WTC11 (cell line): Measurements from ENCODE around the gene DPPA5. TPM values are rescaled to one million over a fixed set of nuclear protein-coding genes. Genes with fewer than 3 reads are reported as not detected.

Experiments
- ATAC-seq: fragments of 200-7000 bp; cut with Tn5 transposase; 2 replicates; pipeline ENCODE4 v1.10.0; 2021; ENCODE audit warnings: mild to moderate bottlenecking, moderate library complexity
- CTCF ChIA-PET: fragments of 300-600 bp; sonication (Branson Sonifier 250); formaldehyde crosslinking; loops from one replicate; lab custom pipeline; 2021; ENCODE audit warnings: antibody characterized with exemption; lab: Charles Lee
- POLR2A ChIA-PET: fragments of 350-600 bp; sonication (Branson Sonifier 250); formaldehyde crosslinking; loops from one replicate; lab custom pipeline; 2021; ENCODE audit warnings: antibody characterized with exemption; lab: Charles Lee
- DNase-seq: peaks from one replicate; pipeline ENCODE4 v3.0.0; 2021; ENCODE audit warnings: low spot score
- H3K27ac Mint-ChIP-seq: 2 replicates; pipeline ENCODE4 v1.8.0; 2021; ENCODE audit warnings: mixed read lengths
- H3K27me3 Mint-ChIP-seq: 2 replicates; pipeline ENCODE4 v1.8.0; 2021; ENCODE audit warnings: low read depth, mild to moderate bottlenecking, moderate library complexity, mixed read lengths
- H3K36me3 Mint-ChIP-seq: 2 replicates; pipeline ENCODE4 v1.8.0; 2021; ENCODE audit warnings: mixed read lengths
- H3K4me1 Mint-ChIP-seq: 2 replicates; pipeline ENCODE4 v1.8.0; 2022; ENCODE audit warnings: mixed read lengths
- H3K4me3 Mint-ChIP-seq: 2 replicates; pipeline ENCODE4 v1.8.0; 2021; ENCODE audit warnings: mild to moderate bottlenecking, moderate library complexity, mixed read lengths
- H3K9me3 Mint-ChIP-seq: 2 replicates; pipeline ENCODE4 v1.8.0; 2021; ENCODE audit warnings: mixed read lengths
- EMX1 ChIP-seq: fragments of 250-450 bp; sonication (Bioruptor Pico); IDR thresholded peaks from 2 replicates; pipeline ENCODE4 v1.8.0; 2021; ENCODE audit warnings: mild to moderate bottlenecking
- GABPB1 ChIP-seq: sonication (generic); formaldehyde crosslinking; IDR thresholded peaks from 2 replicates; pipeline ENCODE4 v1.8.1; 2023; ENCODE audit warnings: mild to moderate bottlenecking, missing genetic modification reagents
- GRHL2 ChIP-seq: fragments of 250-450 bp; sonication (Bioruptor Pico); IDR thresholded peaks from 2 replicates; pipeline ENCODE4 v1.8.0; 2022; ENCODE audit warnings: mild to moderate bottlenecking, moderate library complexity; ENCODE audit not compliant: insufficient replicate concordance, severe bottlenecking
- HMGXB4 ChIP-seq: sonication (generic); formaldehyde crosslinking; IDR thresholded peaks from 2 replicates; pipeline ENCODE4 v1.8.1; 2023; ENCODE audit warnings: mild to moderate bottlenecking, moderate library complexity, missing genetic modification reagents
- IRF2 ChIP-seq: sonication (generic); formaldehyde crosslinking; IDR thresholded peaks from 2 replicates; pipeline ENCODE4 v1.8.0; 2022; ENCODE audit warnings: low read depth, missing genetic modification reagents, borderline replicate concordance
- JAZF1 ChIP-seq: fragments of 250-450 bp; sonication (Bioruptor Pico); IDR thresholded peaks from 2 replicates; pipeline ENCODE4 v1.9.0; 2021; ENCODE audit warnings: moderate library complexity, mild to moderate bottlenecking, inconsistent platforms
- JUN ChIP-seq: sonication (generic); formaldehyde crosslinking; IDR thresholded peaks from 2 replicates; pipeline ENCODE4 v1.8.0; 2023; ENCODE audit warnings: mild to moderate bottlenecking, missing genetic modification reagents
- KAT7 ChIP-seq: sonication (generic); formaldehyde crosslinking; IDR thresholded peaks from 2 replicates; pipeline ENCODE4 v1.8.1; 2023; ENCODE audit warnings: missing genetic modification reagents, mild to moderate bottlenecking, borderline replicate concordance
- MXD4 ChIP-seq: fragments of 250-450 bp; sonication (Bioruptor Pico); IDR thresholded peaks from 2 replicates; pipeline ENCODE4 v1.8.0; 2021; ENCODE audit warnings: mild to moderate bottlenecking, moderate library complexity, borderline replicate concordance
- NFATC4 ChIP-seq: fragments of 250-450 bp; sonication (Bioruptor Pico); IDR thresholded peaks from 2 replicates; pipeline ENCODE4 v1.9.0; 2021; ENCODE audit warnings: mild to moderate bottlenecking
- NR2C2 ChIP-seq: sonication (generic); formaldehyde crosslinking; IDR thresholded peaks from 2 replicates; pipeline ENCODE4 v1.8.0; 2022; ENCODE audit warnings: mild to moderate bottlenecking, missing genetic modification reagents
- RELA ChIP-seq: sonication (generic); formaldehyde crosslinking; IDR thresholded peaks from 2 replicates; pipeline ENCODE4 v1.8.1; 2022; ENCODE audit warnings: missing genetic modification reagents, mild to moderate bottlenecking, borderline replicate concordance
- RORB ChIP-seq: fragments of 250-450 bp; sonication (Bioruptor Pico); IDR thresholded peaks from 2 replicates; pipeline ENCODE4 v1.9.0; 2021; ENCODE audit warnings: mild to moderate bottlenecking
- SMAD4 ChIP-seq: sonication (generic); formaldehyde crosslinking; IDR thresholded peaks from 2 replicates; pipeline ENCODE4 v1.8.0; 2022; ENCODE audit warnings: mild to moderate bottlenecking, missing genetic modification reagents
- SOX15 ChIP-seq: fragments of 250-450 bp; sonication (Bioruptor Pico); IDR thresholded peaks from 2 replicates; pipeline ENCODE4 v1.9.0; 2021; ENCODE audit warnings: mild to moderate bottlenecking
- ZNF219 ChIP-seq: sonication (generic); formaldehyde crosslinking; IDR thresholded peaks from 2 replicates; pipeline ENCODE4 v1.8.0; 2023; ENCODE audit warnings: missing genetic modification reagents, mild to moderate bottlenecking, borderline replicate concordance
- ZNF317 ChIP-seq: sonication (generic); formaldehyde crosslinking; IDR thresholded peaks from 2 replicates; pipeline ENCODE4 v1.8.1; 2023; ENCODE audit warnings: low read depth, mild to moderate bottlenecking, moderate library complexity, missing genetic modification reagents, borderline replicate concordance
- ZNF396 ChIP-seq: fragments of 250-450 bp; sonication (Bioruptor Pico); IDR thresholded peaks from 2 replicates; pipeline ENCODE4 v1.8.0; 2021; ENCODE audit warnings: mild to moderate bottlenecking, moderate library complexity, borderline replicate concordance
- ZNF416 ChIP-seq: fragments of 250-450 bp; sonication (Bioruptor Pico); IDR thresholded peaks from 2 replicates; pipeline ENCODE4 v1.9.0; 2021; ENCODE audit warnings: mild to moderate bottlenecking, inconsistent platforms
- ZNF423 ChIP-seq: fragments of 250-450 bp; sonication (Bioruptor Pico); IDR thresholded peaks from 2 replicates; pipeline ENCODE4 v2.1.2; 2022; ENCODE audit warnings: mild to moderate bottlenecking, moderate library complexity
- ZNF532 ChIP-seq: fragments of 250-450 bp; sonication (Bioruptor Pico); IDR thresholded peaks from 2 replicates; pipeline ENCODE4 v1.9.0; 2021; ENCODE audit warnings: mild to moderate bottlenecking, borderline replicate concordance
- ZNF671 ChIP-seq: fragments of 250-450 bp; sonication (Bioruptor Pico); IDR thresholded peaks from 2 replicates; pipeline ENCODE4 v1.8.0; 2021; ENCODE audit warnings: mild to moderate bottlenecking
- total RNA-seq: library from RNA; stranded (reverse); gene quantifications from 3 replicates; pipeline ENCODE4 v1.2.3, GENCODE V29; 2021
- TF ChIP-seq, protein P1 (sequence below): sonication (generic); formaldehyde crosslinking; IDR thresholded peaks from 2 replicates; pipeline ENCODE4 v1.8.0; 2022; ENCODE audit warnings: mild to moderate bottlenecking, missing genetic modification reagents
- TF ChIP-seq, protein P2 (sequence below): sonication (generic); formaldehyde crosslinking; IDR thresholded peaks from 2 replicates; pipeline ENCODE4 v1.8.1; 2022; ENCODE audit warnings: mild to moderate bottlenecking, moderate library complexity, missing genetic modification reagents
- TF ChIP-seq, protein P3 (sequence below): sonication (generic); formaldehyde crosslinking; conservative IDR thresholded peaks from 2 replicates; pipeline ENCODE4 v1.8.1; 2023; ENCODE audit warnings: mild to moderate bottlenecking, low read depth, missing genetic modification reagents, moderate library complexity
- TF ChIP-seq, protein P4 (sequence below): sonication (generic); formaldehyde crosslinking; IDR thresholded peaks from 2 replicates; pipeline ENCODE4 v1.8.0; 2022; ENCODE audit warnings: mild to moderate bottlenecking, missing genetic modification reagents

Gene DPPA5
- total RNA-seq, 1 experiment from 2014 or later, result 6.7 TPM

- no peak overlapping the region for H3K27ac Mint-ChIP-seq
- H3K4me3 Mint-ChIP-seq, result no peak overlapping the region
- peaks cover 32% of the 10 kb centered on the region for H3K4me1 Mint-ChIP-seq
- ATAC-seq (no peak), DNase-seq (no peak)
- no peaks in the 10 kb centered on the region for H3K36me3 Mint-ChIP-seq
- no peaks in the 10 kb centered on the region; the same call in 1 of the 2 replicates for H3K27me3 Mint-ChIP-seq
- POLR2A ChIA-PET, result no interaction called here
- CTCF ChIA-PET, result interaction anchor here (1.2 kb wide), 1 partner anchor 58 kb away, joined by 3 read pairs; no protein-coding TSS in a partner anchor
- no peak for TF ChIP-seq SMAD4 (CRISPR knock-in tag)
- TF ChIP-seq EMX1, result no peak
- TF ChIP-seq JAZF1 (CRISPR knock-in tag), result no peak
- TF ChIP-seq ZNF219 (CRISPR knock-in tag), result no peak
- no peak for TF ChIP-seq IRF2 (CRISPR knock-in tag)
- TF ChIP-seq SOX15 (CRISPR knock-in tag), result no peak
- TF ChIP-seq GRHL2 (CRISPR knock-in tag), result no peak
- TF ChIP-seq, protein P1, sequence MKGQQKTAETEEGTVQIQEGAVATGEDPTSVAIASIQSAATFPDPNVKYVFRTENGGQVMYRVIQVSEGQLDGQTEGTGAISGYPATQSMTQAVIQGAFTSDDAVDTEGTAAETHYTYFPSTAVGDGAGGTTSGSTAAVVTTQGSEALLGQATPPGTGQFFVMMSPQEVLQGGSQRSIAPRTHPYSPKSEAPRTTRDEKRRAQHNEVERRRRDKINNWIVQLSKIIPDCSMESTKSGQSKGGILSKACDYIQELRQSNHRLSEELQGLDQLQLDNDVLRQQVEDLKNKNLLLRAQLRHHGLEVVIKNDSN (CRISPR knock-in tag), result no peak
- TF ChIP-seq, protein P2, sequence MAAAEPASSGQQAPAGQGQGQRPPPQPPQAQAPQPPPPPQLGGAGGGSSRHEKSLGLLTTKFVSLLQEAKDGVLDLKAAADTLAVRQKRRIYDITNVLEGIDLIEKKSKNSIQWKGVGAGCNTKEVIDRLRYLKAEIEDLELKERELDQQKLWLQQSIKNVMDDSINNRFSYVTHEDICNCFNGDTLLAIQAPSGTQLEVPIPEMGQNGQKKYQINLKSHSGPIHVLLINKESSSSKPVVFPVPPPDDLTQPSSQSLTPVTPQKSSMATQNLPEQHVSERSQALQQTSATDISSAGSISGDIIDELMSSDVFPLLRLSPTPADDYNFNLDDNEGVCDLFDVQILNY (CRISPR knock-in tag), result no peak
- no peak for TF ChIP-seq ZNF532 (CRISPR knock-in tag)
- TF ChIP-seq ZNF396 (CRISPR knock-in tag), result no peak
- no peak for TF ChIP-seq ZNF317
- TF ChIP-seq, protein P3, sequence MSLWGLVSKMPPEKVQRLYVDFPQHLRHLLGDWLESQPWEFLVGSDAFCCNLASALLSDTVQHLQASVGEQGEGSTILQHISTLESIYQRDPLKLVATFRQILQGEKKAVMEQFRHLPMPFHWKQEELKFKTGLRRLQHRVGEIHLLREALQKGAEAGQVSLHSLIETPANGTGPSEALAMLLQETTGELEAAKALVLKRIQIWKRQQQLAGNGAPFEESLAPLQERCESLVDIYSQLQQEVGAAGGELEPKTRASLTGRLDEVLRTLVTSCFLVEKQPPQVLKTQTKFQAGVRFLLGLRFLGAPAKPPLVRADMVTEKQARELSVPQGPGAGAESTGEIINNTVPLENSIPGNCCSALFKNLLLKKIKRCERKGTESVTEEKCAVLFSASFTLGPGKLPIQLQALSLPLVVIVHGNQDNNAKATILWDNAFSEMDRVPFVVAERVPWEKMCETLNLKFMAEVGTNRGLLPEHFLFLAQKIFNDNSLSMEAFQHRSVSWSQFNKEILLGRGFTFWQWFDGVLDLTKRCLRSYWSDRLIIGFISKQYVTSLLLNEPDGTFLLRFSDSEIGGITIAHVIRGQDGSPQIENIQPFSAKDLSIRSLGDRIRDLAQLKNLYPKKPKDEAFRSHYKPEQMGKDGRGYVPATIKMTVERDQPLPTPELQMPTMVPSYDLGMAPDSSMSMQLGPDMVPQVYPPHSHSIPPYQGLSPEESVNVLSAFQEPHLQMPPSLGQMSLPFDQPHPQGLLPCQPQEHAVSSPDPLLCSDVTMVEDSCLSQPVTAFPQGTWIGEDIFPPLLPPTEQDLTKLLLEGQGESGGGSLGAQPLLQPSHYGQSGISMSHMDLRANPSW (CRISPR knock-in tag), result no peak
- TF ChIP-seq ZNF416, result no peak
- no peak for TF ChIP-seq NR2C2
- no peak for TF ChIP-seq MXD4 (CRISPR knock-in tag)
- H3K9me3 Mint-ChIP-seq, result no peaks in the 10 kb centered on the region
Measured at GRCh38 chr6:73343164-73343563, 10.9 kb downstream of the DPPA5 start.

DNA sequence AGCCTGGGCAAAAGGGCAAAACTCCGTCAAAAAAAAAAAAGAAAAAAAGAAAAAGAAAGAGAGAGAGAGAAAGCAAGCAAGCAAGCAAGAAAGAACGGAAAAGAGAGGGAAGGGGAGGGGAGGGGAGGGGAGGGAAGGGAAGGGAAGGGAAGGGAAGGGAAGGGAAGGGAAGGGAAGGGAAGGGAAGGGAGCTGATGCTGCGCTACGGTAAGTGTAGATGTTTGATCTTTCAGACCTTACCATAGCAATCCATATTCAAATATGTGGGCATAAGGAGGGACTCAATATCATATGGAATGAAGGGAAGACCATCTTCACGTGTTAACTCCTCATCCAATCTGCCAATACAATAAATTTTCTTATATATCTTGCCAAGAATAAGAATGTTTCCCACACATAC, 11.9 kb downstream of the DPPA5 start:
- Mint-ChIP-seq H3K4me3 (no peak overlapping the region), H3K4me1 (peaks cover 23% of the 10 kb centered on the region), H3K27ac (no peak overlapping the region), H3K27me3 (no peaks in the 10 kb centered on the region), H3K36me3 (no peaks in the 10 kb centered on the region), H3K9me3 (no peaks in the 10 kb centered on the region)
- DNase-seq, result no peak
- CTCF ChIA-PET, result no interaction called here
- no peak for ATAC-seq
- POLR2A ChIA-PET, result no interaction called here
- TF ChIP-seq GABPB1 (CRISPR knock-in tag) (no peak), ZNF416 (no peak), KAT7 (CRISPR knock-in tag) (no peak), RELA (no peak), ZNF671 (CRISPR knock-in tag) (no peak), ZNF423 (CRISPR knock-in tag) (no peak), JUN (CRISPR knock-in tag) (no peak), HMGXB4 (no peak), RORB (CRISPR knock-in tag) (no peak), NFATC4 (CRISPR knock-in tag) (no peak)
- TF ChIP-seq, protein P4, sequence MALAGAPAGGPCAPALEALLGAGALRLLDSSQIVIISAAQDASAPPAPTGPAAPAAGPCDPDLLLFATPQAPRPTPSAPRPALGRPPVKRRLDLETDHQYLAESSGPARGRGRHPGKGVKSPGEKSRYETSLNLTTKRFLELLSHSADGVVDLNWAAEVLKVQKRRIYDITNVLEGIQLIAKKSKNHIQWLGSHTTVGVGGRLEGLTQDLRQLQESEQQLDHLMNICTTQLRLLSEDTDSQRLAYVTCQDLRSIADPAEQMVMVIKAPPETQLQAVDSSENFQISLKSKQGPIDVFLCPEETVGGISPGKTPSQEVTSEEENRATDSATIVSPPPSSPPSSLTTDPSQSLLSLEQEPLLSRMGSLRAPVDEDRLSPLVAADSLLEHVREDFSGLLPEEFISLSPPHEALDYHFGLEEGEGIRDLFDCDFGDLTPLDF (CRISPR knock-in tag), result no peak
